Measurements from ENCODE around the gene EMID1. TPM values are rescaled to one million over a fixed set of nuclear protein-coding genes. Genes with fewer than 3 reads are reported as not detected.

EMID1 gene
- total and polyA plus RNA-seq, 2 donors from 2014 or later = 9.6 to 25.5 TPM

DNA sequence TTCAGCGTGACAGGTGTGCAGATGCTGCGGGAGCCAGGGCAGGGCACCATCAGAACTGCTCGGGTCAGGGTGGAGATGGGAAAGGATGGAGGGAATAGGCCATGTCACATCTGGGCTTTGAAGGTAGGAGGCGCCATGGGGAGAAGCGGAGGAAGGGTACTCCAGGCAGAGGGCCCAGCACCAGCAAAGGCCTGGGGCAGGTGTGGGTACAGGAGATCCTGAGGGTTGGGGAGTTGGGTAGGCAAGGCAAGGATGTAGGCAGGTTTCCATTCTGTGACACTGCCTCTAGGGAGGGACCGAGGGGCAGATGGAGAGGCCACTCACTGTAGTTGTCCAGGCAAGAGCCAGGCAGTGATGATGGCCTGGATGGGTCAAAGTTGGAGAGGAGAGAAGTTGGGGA, 8.5 kb downstream of the EMID1 start:
- peaks cover 0 to 11% (median 5%) of the 10 kb centered on the region in 3 donors for H3K4me1 ChIP-seq (ENCODE audit: control insufficient read depth in 2 of 3, insufficient read depth in 2 of 3, low read depth in 1 of 3, low read length in 3 of 3)
- no peak for FAIRE-seq
- TF ChIP-seq, protein P1, sequence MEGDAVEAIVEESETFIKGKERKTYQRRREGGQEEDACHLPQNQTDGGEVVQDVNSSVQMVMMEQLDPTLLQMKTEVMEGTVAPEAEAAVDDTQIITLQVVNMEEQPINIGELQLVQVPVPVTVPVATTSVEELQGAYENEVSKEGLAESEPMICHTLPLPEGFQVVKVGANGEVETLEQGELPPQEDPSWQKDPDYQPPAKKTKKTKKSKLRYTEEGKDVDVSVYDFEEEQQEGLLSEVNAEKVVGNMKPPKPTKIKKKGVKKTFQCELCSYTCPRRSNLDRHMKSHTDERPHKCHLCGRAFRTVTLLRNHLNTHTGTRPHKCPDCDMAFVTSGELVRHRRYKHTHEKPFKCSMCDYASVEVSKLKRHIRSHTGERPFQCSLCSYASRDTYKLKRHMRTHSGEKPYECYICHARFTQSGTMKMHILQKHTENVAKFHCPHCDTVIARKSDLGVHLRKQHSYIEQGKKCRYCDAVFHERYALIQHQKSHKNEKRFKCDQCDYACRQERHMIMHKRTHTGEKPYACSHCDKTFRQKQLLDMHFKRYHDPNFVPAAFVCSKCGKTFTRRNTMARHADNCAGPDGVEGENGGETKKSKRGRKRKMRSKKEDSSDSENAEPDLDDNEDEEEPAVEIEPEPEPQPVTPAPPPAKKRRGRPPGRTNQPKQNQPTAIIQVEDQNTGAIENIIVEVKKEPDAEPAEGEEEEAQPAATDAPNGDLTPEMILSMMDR (IDR thresholded peaks at IDR 0.05; ENCODE audit: borderline replicate concordance, extremely low read depth, insufficient read depth) = no peak

DNA sequence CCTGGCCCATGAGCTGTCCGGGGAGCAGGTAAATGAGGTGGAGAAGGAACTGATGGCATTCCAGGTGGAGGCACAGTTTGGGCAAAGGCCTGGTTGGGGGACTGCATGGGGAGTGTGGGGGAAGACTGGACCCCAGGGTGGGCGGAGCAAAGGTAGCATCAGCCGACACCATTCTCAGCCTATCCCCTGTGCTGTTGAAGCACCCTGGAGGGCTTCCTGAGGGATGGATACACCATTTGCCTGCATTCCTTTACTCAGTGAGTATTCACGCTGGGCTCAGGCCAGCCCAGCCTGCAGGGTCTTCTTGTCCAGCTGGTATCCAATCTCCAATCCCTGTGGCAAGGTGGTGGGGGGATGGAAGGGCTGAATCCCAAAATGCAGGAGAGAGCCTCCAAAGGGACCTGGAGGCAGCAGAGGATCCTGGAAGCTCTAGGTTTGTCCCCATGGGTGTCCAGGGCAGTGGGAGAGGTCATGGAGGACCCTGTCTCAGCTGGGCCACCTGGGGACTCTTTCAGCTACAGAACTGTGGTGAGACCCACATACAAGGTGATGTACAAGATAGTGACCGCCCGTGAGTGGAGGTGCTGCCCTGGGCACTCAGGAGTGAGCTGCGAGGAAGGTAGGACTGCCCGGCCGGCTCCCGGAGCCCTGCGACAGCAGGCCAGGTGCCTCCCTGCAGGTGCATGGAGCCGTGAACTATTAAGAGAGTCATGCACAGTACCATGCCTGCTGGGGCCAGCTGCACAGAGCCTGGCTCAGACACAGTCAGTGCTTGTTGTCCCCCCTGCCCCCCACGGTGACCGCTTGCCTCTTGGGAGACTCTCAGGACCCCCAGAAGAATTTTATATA, 9.5 kb downstream of the EMID1 start:
- intact Hi-C loops (cut with DNase I) = no loop called here
- H3K27me3 ChIP-seq (ENCODE audit: control insufficient read depth, insufficient read depth, low read length) = no peaks in the 10 kb centered on the region
- H3K36me3 ChIP-seq (ENCODE audit: control insufficient read depth in 2 of 3, insufficient read depth in 3 of 3, low read length in 3 of 3) = peaks cover 0 to 6% (median 0%) of the 10 kb centered on the region in 3 donors
- DNase-seq (peak in 2 of 5 donors; percentile 26 to 58), FAIRE-seq (no peak)
- TF ChIP-seq, protein P1 (IDR thresholded peaks at IDR 0.05; ENCODE audit: borderline replicate concordance, extremely low read depth, insufficient read depth) = no peak
- no peaks in the 10 kb centered on the region for H3K9me3 ChIP-seq (ENCODE audit: control insufficient read depth in 2 of 3, insufficient read depth in 1 of 3, low read length in 3 of 3)
- no peak overlapping the region for H3K27ac ChIP-seq (ENCODE audit: low read depth in 2 of 2, low read length in 2 of 2)
- H3K9ac ChIP-seq (ENCODE audit: low read length in 3 of 3) = no peak overlapping the region
- H3K4me1 ChIP-seq (ENCODE audit: control insufficient read depth in 2 of 3, insufficient read depth in 2 of 3, low read depth in 1 of 3, low read length in 3 of 3) = peaks cover 0 to 6% (median 5%) of the 10 kb centered on the region in 3 donors
- no peak overlapping the region for H3K4me3 ChIP-seq (ENCODE audit: low read length in 3 of 3)

More for the DNA sequence above, 8.5 kb downstream of the EMID1 start:
- H3K27ac ChIP-seq (ENCODE audit: low read depth in 2 of 2, low read length in 2 of 2) = no peak overlapping the region
- no peaks in the 10 kb centered on the region for H3K27me3 ChIP-seq (ENCODE audit: control insufficient read depth, insufficient read depth, low read length)
- intact Hi-C loops (cut with DNase I) = no loop called here
- H3K9me3 ChIP-seq (ENCODE audit: control insufficient read depth in 2 of 3, insufficient read depth in 1 of 3, low read length in 3 of 3) = no peaks in the 10 kb centered on the region
- DNase-seq = peak in 1 of 5 donors; percentile 53
- no peak overlapping the region for H3K9ac ChIP-seq (ENCODE audit: low read length in 3 of 3)
- H3K36me3 ChIP-seq (ENCODE audit: control insufficient read depth in 2 of 3, insufficient read depth in 3 of 3, low read length in 3 of 3) = peaks cover 0 to 6% (median 0%) of the 10 kb centered on the region in 3 donors
- H3K4me3 ChIP-seq (ENCODE audit: low read length in 3 of 3) = no peak overlapping the region

DNA sequence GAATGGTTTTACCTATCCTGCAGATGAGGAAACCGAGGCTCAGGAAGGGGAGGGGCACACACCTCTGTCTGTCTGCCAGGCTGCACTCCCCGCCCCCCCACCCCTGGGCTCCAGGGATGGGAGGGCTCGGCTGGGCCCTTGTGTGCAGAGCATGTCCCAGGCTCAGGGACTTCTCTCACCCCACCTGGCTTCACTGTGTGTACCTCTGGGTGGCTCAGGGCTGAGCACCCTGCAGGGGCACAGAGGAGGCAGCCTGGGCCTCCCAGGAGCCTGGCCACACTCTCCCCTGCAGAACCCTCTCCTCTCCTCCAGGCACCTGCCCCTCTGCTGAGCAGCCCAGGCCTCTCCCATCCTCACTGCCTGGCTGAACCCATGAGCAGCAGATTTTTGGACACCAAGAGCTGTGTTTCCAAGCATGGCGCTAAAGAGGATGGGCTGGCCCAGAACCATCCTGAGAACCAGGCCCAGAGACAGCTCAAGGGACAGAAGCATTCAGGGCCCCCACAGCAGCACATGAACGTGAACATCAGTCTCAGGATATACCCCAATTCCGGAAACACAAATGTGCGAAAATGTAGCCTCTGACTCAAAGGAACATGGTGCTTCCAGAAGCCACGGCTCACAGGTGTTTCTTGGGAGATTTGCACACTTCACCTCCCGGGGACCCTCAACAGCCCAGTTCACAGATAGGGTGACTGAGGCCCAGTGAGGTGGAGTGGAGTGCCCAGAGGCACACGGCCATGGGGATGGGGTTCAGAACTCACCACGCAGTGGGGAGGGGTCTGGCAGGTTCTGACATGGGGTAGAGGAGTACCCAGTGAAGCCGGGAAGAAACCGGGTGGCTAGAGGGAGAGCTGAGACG, 10.5 kb downstream of the EMID1 start:
- FAIRE-seq (no peak), DNase-seq (peak in 2 of 5 donors; percentile 6 to 51)
- TF ChIP-seq, protein P1 (IDR thresholded peaks at IDR 0.05; ENCODE audit: borderline replicate concordance, extremely low read depth, insufficient read depth) = no peak
- no peaks in the 10 kb centered on the region for H3K9me3 ChIP-seq (ENCODE audit: control insufficient read depth in 2 of 3, insufficient read depth in 1 of 3, low read length in 3 of 3)
- H3K9ac ChIP-seq (ENCODE audit: low read length in 3 of 3) = no peak overlapping the region
- H3K36me3 ChIP-seq (ENCODE audit: control insufficient read depth in 2 of 3, insufficient read depth in 3 of 3, low read length in 3 of 3) = peaks cover 0 to 2% (median 0%) of the 10 kb centered on the region in 3 donors
- no peaks in the 10 kb centered on the region for H3K27me3 ChIP-seq (ENCODE audit: control insufficient read depth, insufficient read depth, low read length)
- H3K4me3 ChIP-seq (ENCODE audit: low read length in 3 of 3) = no peak overlapping the region
- intact Hi-C loops (cut with DNase I) = no loop called here
- H3K4me1 ChIP-seq (ENCODE audit: control insufficient read depth in 2 of 3, insufficient read depth in 2 of 3, low read depth in 1 of 3, low read length in 3 of 3) = peaks cover 0 to 2% (median 2%) of the 10 kb centered on the region in 3 donors
- no peak overlapping the region for H3K27ac ChIP-seq (ENCODE audit: low read depth in 2 of 2, low read length in 2 of 2)

Measured in kidney (tissue), 14 donors.